ENCODE data around the gene PTPRN2.

Gene PTPRN2

DNA sequence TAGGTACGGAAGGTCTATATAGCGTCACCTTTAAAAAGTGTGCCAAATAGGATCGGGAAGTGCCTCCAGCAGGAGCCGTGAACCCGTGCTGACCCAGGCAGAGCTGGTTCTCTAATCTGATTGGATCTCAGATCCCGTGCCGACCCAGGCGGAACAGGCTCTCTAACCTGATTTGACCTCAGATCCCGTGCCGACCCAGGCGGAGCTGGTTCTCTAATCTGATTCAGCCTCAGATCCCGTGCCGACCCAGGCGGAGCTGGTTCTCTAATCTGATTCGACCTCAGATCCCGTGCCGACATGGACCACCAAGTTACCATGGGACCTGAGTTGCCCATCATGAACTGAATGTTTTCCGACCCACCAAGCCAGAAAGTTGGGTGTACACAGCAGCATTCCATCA is 463.9 kb downstream of the PTPRN2 start:
- no peak for DNase-seq

GRCh38 chr7:158123214-158123613 is 464.4 kb downstream of the PTPRN2 start:
- DNase-seq, result no peak

GRCh38 chr7:158121441-158122045 is 466.1 kb downstream of the PTPRN2 start:
- DNase-seq, result no peak

GRCh38 chr7:158120716-158121115 is 466.9 kb downstream of the PTPRN2 start:
- no peak for DNase-seq

- DNase-seq, result no peak
Measured at GRCh38 chr7:158120316-158120715, 467.3 kb downstream of the PTPRN2 start.

DNA sequence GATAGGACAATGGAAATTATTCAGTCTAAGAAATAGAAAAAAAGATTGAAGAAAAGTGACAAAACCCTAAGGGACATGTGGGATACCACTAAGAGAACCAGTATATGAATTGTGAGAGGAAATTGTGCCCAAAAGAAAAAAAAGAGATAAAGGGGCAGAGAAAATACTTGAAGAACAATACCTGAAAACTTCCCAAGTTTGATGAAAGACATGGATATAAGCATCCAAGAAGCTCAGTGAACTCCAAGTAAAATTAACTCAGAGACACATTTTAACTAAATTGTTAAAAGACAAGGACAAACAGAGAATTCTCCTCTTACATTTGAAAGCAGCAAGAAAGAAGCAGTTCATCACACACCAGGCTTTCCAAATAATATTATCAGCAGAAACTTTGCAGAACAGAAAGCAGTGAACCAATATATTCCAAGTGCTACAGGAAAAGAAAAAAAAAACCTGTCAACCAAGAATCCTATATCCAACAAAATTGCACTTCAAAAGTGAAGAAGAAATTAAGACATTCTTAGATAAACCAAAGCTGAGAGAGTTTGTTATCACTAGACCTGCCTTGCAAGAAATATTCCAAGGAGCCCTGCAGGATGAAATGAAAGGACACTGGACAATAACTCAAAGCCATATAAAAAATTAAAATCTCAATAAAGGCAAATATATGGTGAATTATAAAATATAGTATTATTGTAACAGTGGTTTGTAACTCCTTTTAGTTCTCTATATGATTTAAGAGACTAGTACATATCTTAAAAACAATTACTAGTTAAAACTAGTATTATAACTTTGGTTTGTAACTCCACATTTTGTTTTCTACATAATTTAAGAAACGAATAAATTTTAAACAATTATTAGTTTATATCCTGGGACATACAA is 470.0 kb downstream of the PTPRN2 start:
- DNase-seq, result no peak

DNA sequence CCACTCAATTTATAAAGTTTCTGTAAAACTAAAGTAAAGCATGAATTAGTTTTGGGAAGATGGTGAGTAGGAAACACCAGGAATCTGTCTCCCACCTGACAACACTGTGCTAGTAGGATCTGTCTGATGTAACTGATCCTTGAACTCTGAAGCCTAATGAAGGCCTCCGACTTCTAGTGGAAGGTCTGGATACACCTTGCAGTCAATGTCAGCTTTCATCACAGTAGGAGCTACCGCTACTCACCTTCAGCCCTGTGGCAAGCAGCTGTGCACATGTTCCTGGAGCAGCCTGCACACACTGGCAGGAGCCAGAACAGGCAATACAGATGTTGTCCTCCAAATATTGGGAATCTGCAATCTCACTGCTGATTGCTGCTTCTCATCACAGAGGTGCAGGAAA is 471.4 kb downstream of the PTPRN2 start:
- DNase-seq, result no peak

DNA sequence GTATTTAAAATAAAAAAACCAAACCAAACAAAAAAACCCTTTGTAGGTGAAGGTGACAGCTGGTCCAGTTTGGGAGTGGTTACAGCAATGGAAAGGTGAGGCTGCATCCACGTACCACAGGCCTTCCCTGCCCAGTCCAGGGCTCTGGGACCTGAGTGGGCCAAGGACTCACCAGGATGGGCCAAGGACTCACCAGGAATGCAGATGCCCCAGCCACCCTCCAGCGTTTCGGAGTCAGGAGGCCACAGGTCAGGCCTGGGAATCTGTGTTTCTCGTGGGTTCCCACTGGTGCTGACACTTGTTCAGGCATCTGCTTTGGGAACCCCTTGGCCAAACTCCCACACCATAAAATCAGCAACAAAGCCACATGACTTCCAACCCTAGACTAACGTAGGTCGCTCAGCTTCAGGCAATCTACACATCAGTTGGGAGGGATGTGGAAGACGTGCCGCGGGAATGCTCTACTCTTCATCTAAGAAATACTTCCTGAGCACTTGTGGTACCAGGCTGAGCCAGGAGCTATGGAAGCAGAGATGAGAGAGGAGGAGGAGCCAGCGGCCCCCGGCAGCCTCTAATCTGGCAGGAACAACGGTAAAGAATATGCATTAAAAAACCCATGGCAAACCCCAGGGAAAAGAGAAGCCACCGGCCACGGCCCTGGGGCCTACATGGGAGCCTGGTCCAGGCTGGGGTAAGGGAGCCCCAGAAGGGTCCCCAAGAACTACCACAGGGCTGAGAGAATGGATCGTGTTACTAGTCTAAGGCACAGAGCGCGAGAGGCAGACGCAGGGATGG is 473.4 kb downstream of the PTPRN2 start:
- DNase-seq, result no peak

- DNase-seq, result no peak
Measured at GRCh38 chr7:158113321-158114025, 474.1 kb downstream of the PTPRN2 start.

DNA sequence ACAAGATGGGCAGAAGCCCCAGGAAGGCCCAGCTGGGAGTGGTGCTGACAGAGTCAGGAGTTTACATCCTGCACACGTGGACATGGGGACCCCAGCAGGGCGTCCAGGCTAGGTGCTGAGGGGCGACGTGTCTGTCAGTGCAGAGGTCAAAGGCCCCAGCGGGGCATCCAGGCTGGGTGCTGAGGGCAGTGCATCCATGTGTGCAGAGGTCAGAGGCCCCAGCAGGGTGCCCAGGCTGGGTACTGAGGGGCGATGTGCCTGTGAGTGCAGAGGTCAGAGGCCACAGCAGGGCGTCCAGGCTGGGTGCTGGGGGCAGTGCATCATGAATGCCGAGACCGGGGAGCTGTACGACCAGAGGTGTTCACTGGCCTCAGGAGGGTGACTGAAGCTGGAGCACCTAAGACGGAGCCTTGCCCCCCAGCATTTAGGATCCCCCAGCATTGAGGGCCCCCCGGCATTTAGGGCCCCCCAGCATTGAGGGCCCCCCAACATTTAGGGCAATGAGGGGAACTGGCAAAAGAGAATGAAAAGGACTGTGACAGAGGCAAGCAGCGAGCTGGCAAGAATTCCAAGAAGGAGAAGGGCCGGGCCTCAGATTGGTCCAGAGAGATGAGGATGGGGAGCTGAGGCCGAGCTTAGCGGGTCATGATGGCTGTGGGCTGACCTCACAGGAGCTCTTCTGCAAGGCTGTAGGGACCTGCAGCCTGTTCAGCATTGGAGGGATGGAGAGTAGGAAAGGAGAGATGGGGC is 474.9 kb downstream of the PTPRN2 start:
- no peak for DNase-seq

- DNase-seq, result no peak
Measured at GRCh38 chr7:158111906-158112570, 475.6 kb downstream of the PTPRN2 start.

DNA sequence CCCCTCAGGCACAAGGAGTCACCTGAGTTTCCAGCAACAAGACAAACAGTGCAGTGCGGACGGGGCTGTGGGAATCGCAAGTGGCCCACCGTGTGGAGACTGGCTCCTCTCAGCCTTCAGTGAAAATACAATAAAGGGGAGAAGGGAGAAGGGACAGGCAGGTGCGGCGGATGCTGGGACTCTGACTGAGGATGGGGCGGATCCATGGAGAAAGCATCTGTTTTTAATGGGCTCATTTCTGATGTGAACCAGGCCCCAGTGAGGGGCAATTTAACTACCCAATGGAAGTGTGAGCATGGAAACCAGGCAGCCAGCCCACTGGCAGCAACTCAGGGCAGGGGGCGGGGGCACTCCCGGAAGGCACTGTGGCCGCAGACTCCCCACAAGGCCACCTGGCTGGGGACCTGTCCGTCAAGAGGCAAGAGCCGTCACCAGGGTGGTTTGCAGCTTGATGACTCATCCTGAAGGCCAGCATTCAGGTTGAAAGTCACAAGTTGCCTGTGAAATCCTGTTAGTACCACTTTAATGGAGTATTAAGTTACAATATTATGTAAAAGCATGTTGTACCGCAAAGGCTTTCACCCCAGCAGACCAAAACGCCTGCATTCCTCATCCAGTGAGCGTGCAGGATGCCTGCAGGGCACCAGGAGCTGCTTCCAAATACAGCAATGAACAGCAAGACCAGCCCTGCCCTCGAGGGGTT is 476.4 kb downstream of the PTPRN2 start:
- DNase-seq, result no peak

- no peak for DNase-seq
Measured at GRCh38 chr7:158110661-158111048, 477.0 kb downstream of the PTPRN2 start.

DNA sequence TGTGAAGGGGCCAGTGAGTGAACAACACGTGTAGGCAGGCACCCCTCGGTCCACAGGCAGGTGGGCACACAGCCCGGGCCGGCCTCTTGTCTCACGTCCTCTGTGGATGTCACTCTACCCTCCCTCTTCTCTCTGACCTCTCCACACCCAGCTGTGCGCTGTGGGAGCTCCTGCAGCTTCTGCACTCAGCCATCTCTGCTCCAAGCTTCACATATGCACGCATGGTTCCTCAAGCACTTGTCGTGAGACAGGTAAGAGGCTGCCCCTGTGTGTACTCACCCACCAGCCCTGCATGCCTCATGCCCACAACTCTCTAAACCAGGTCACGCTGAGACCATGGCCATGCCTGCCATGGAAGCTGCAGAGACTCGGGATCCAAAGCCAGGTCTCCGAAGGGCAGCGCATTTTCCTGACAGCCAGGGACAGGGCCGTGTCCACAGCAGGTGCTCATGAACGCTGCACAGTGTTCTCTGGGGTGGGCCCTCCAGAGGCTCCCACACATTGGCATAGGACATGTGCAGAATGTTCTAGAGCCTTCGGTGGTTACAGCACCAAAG is 477.5 kb downstream of the PTPRN2 start:
- DNase-seq, result no peak

GRCh38 chr7:158109364-158110033 is 478.1 kb downstream of the PTPRN2 start:
- no peak for DNase-seq

DNA sequence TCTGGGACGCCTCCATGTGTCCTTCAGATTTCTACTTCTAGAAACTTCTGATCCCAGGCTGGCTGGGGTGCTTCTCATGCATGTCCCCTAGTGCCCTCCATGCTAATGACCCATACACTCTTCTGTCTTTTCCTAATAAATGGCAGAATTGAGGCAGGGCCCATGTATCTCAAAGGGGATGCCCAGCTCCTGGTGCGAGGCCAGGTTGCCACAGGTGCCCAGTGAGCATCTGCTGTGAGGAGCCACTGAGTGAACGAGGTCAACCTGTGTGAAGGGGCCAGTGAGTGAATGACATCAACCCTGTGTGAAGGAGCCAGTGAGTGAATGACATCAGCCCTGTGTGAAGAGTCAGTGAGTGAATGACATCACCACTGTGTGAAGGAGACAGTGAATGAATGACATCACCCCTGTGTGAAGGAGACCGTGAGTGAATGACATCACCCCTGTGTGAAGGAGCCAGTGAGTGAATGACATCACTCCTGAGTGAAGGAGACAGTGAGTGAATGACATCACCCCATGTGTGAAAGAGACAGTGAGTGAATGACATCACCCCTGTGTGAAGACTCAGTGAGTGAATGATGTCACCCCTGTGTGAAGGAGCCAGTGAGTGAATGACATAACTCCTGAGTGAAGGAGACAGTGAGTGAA is 478.9 kb downstream of the PTPRN2 start:
- no peak for DNase-seq

DNA sequence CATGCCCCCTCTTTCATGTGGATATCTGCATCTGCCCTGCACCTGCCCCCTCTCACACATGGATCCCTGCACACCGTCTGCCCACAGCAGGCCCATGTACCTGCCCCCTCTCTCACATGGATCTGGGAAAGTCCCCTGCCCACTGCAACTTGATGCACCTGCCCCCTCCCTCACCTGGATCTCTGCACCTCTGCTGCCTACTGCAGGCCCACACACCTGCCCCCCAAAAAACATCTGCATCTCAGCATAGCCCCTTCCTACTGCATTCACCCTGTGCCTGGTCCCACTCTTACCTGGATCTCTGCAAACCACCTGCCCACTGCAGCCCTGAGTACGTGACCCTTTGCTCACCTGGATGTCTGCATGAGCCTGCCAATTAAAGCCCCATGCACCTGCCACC is 479.8 kb downstream of the PTPRN2 start:
- no peak for DNase-seq

DNA sequence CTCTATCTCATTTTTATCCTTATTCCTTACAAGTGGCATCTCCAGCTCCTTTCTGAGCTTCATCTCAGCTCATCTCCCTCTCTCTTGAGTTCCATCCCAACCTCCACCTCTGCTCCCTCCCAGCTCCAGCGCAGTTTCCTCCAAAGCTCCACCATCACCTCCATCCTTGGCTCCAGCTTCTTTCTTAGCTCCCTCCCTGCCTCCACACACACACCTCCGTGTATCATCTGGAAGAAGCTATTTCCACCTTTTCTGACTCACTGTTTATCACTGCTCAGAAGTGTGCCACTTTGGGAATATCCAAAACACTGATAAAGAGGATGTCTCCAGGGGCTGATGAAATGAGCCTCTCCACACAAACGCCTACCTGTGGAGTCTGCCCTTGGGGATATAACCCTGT is 481.4 kb downstream of the PTPRN2 start:
- DNase-seq, result no peak

DNA sequence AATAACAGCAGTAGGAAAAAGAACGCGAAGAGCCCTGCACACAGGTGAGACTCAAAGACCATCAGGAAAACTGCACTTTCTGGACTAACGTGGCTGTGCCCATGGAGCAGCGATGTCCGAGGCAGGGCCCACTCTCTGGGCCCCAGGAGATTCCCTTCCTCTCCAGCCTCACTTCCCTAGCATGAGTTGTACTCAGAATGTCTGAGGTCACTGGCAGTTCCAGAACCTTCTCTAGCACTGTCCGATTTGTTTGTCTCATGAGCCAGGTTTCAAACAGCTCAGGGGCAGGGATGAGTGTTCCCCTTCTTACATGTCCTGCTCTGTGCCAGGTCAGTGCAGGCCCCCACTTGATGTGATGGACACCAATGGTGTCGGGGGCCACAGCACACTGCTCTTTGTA is 484.2 kb downstream of the PTPRN2 start:
- no peak for DNase-seq

- DNase-seq, result no peak
Measured at GRCh38 chr7:158102897-158103296, 484.7 kb downstream of the PTPRN2 start.

All from effector CD4-positive, alpha-beta T cell (primary cell).